ENCODE measurements around the gene CACNA2D4. TPM values are rescaled to one million over a fixed set of nuclear protein-coding genes. Genes with fewer than 3 reads are reported as not detected.

Gene CACNA2D4
- polyA plus RNA-seq, 2 donors, result 0.84 to 0.89 TPM

DNA sequence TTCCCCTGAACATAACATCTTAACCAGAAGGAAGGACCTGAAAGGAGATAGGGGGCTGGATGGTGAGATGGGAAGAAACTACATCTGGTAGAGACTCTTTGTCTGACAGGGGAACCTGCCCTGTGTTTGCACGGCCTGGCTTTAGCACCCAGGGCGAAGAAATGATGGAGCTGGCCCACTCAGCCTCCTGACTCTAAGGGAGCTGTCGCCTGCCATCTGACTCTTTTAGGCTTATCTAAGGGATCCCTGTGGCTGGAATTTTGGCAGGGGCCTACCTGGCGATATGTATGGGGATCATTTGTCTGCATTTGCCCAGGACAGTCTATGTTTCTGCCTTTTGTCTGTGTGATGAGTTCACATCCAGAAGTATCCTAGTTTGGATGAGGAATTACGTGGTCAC, 15.6 kb upstream of the CACNA2D4 start:
- Histone ChIP-seq H3K27ac (ENCODE audit: low read depth in 2 of 2, low read length in 1 of 2) (no peak overlapping the region), H3K9me3 (ENCODE audit: control insufficient read depth in 2 of 2, insufficient read depth in 1 of 2, low read depth in 1 of 2, low read length in 1 of 2) (no peaks in the 10 kb centered on the region)
- 85 to 92% methylated on average over 5 of the region's 5 CpGs for WGBS, 2 donors

DNA sequence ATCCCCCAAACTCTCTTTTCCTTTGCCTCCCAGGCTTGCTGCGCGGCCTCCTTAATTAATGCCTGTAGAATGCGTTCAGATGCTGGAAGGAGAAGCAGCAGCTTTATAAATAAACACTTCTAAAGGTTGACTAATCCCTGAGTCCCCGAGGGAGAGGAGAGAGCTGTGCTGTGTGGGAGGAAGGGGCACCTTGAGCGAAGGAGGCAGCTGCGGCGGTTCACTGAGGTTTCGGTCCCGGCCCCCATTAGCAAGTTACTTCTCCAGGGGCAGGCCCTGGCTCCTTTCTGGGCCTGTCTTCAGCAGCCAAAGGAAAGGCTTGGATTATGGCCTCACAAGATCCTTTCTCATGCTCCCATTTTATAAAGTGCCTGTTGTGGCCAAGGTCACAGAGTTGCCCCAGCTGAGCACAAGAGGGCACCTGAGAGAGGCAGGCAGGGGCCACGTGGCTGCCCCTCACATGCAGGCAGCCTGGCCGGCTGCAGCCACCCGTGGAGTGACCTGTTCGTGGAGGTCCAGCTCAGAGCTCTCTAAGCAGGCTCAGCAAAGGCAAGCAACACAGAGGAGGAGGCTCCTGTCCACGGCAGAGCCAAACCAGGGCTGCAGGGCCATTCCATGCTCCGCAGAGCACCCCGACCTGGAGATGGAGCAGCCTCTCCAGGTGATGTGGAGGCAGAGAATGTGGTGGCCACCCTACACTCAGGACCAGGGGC, 15.0 kb upstream of the CACNA2D4 start:
- WGBS, 2 donors, result 71 to 76% methylated on average over 16 of the region's 16 CpGs
- Histone ChIP-seq H3K27me3 (ENCODE audit: control insufficient read depth in 1 of 2, insufficient read depth in 2 of 2, low read length in 2 of 2) (no peaks in the 10 kb centered on the region), H3K4me3 (ENCODE audit: low read depth in 1 of 2, low read length in 2 of 2) (no peak overlapping the region), H3K27ac (ENCODE audit: low read depth in 2 of 2, low read length in 1 of 2) (no peak overlapping the region), H3K4me1 (ENCODE audit: control insufficient read depth in 2 of 2, insufficient read depth in 2 of 2, low read length in 1 of 2) (peaks cover 9 to 12% of the 10 kb centered on the region in 2 donors), H3K36me3 (ENCODE audit: control insufficient read depth in 2 of 2, insufficient read depth in 2 of 2, low read length in 1 of 2) (no peaks in the 10 kb centered on the region), H3K9me3 (ENCODE audit: control insufficient read depth in 2 of 2, insufficient read depth in 1 of 2, low read depth in 1 of 2, low read length in 1 of 2) (no peaks in the 10 kb centered on the region)

More for the DNA sequence above, 15.6 kb upstream of the CACNA2D4 start:
- Histone ChIP-seq H3K27me3 (ENCODE audit: control insufficient read depth in 1 of 2, insufficient read depth in 2 of 2, low read length in 2 of 2) (no peaks in the 10 kb centered on the region), H3K4me3 (ENCODE audit: low read depth in 1 of 2, low read length in 2 of 2) (no peak overlapping the region), H3K36me3 (ENCODE audit: control insufficient read depth in 2 of 2, insufficient read depth in 2 of 2, low read length in 1 of 2) (no peaks in the 10 kb centered on the region), H3K4me1 (ENCODE audit: control insufficient read depth in 2 of 2, insufficient read depth in 2 of 2, low read length in 1 of 2) (peaks cover 9 to 12% of the 10 kb centered on the region in 2 donors)

DNA sequence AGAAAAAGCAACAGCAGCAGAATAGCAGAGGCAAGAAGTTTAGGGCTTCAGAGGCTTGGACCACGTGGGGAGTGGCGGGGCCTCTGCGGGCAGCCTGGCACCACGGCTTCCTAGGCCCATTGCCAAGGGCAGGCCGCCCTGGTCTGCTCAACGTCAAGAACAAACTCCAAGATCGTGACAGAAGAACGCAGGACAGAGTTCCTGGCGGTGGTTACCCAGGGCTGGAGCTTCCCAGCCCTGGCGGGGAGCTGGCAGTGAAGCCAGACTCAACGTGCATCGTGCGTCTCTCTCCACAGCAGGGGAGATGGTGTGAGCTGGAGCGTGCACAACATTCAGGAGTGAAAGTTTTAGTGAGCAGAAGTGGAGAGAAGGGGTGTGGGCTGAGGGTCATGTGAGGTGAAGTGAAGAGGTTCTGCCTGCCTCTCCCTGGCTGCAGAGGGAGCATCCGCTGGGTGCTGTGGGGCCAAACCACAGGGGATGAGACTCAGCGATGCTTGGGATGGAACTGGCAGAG, 13.9 kb upstream of the CACNA2D4 start:
- no peaks in the 10 kb centered on the region for H3K9me3 ChIP-seq (ENCODE audit: control insufficient read depth in 2 of 2, insufficient read depth in 1 of 2, low read depth in 1 of 2, low read length in 1 of 2)
- H3K4me1 ChIP-seq (ENCODE audit: control insufficient read depth in 2 of 2, insufficient read depth in 2 of 2, low read length in 1 of 2), result peaks cover 9 to 12% of the 10 kb centered on the region in 2 donors
- H3K27ac ChIP-seq (ENCODE audit: low read depth in 2 of 2, low read length in 1 of 2), result no peak overlapping the region
- H3K27me3 ChIP-seq (ENCODE audit: control insufficient read depth in 1 of 2, insufficient read depth in 2 of 2, low read length in 2 of 2), result no peaks in the 10 kb centered on the region
- no peaks in the 10 kb centered on the region for H3K36me3 ChIP-seq (ENCODE audit: control insufficient read depth in 2 of 2, insufficient read depth in 2 of 2, low read length in 1 of 2)
- 23 to 38% methylated on average over 16 of the region's 16 CpGs for WGBS, 2 donors
- H3K4me3 ChIP-seq (ENCODE audit: low read depth in 1 of 2, low read length in 2 of 2), result no peak overlapping the region

DNA sequence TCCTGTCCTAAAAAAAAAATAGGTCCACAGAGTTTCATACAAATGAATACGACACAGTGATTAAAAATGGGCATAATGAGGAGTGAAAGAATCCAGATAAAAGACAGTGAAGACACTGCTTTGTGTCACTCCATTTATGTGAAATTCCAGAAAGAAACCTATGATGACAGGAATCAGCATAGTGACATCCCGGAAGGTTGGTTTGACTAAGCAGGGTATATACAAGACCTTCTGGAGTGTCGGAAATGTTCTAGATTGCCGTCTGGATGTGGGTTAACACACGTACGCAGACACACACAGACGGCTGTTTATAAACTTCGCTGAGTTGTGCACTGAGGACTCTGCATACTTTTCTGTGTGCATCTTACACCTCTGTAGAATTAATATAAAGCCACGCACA, 13.2 kb upstream of the CACNA2D4 start:
- 83 to 90% methylated on average over 9 of the region's 9 CpGs for WGBS, 2 donors
- no peak overlapping the region for H3K4me3 ChIP-seq (ENCODE audit: low read depth in 1 of 2, low read length in 2 of 2)
- H3K27ac ChIP-seq (ENCODE audit: low read depth in 2 of 2, low read length in 1 of 2), result no peak overlapping the region
- H3K4me1 ChIP-seq (ENCODE audit: control insufficient read depth in 2 of 2, insufficient read depth in 2 of 2, low read length in 1 of 2), result peaks cover 9 to 11% of the 10 kb centered on the region in 2 donors
- no peaks in the 10 kb centered on the region for H3K36me3 ChIP-seq (ENCODE audit: control insufficient read depth in 2 of 2, insufficient read depth in 2 of 2, low read length in 1 of 2)
- H3K27me3 ChIP-seq (ENCODE audit: control insufficient read depth in 1 of 2, insufficient read depth in 2 of 2, low read length in 2 of 2), result no peaks in the 10 kb centered on the region
- H3K9me3 ChIP-seq (ENCODE audit: control insufficient read depth in 2 of 2, insufficient read depth in 1 of 2, low read depth in 1 of 2, low read length in 1 of 2), result no peaks in the 10 kb centered on the region

DNA sequence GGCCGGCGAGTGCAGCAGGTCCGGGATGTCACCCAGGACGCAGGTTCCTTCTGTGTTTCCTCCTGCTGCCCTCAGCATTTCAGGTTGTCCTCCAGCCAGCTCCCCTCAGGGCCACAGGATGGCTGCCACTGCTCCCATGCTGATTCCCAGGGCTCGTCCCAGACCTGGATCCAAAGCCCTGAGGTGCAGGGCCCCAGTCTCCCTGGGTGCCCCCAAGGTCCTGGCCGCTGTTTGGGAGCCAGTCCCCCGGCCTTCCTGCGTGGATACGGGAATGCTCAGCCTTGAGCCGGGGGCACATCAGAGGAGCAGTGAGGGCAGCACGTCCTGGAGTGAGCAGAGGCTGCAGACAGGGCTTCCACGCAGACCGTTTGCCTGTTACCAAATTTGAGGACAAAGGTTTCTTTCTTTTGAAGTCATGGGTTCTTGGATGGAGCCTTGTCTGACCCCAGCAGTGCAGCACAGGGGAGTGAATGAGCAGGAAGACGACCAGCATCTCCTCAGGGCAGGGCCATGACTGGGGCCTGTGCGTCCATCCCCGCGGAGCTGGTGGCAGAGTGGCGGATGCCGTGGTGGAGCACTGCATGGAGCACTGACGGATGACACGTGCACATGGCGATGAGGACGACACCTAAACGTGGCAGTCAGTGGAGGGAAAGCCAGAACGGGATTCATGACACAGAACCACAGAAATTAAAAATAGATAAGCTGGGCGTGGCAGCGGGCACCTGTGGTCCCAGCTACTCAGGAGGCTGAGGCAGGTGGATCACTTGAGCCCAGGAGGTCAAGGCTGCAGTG, 12.5 kb upstream of the CACNA2D4 start:
- H3K9me3 ChIP-seq (ENCODE audit: control insufficient read depth in 2 of 2, insufficient read depth in 1 of 2, low read depth in 1 of 2, low read length in 1 of 2), result no peaks in the 10 kb centered on the region
- H3K4me3 ChIP-seq (ENCODE audit: low read depth in 1 of 2, low read length in 2 of 2), result no peak overlapping the region
- no peaks in the 10 kb centered on the region for H3K36me3 ChIP-seq (ENCODE audit: control insufficient read depth in 2 of 2, insufficient read depth in 2 of 2, low read length in 1 of 2)
- 84 to 87% methylated on average over 27 of the region's 27 CpGs for WGBS, 2 donors
- no peaks in the 10 kb centered on the region for H3K27me3 ChIP-seq (ENCODE audit: control insufficient read depth in 1 of 2, insufficient read depth in 2 of 2, low read length in 2 of 2)
- no peak overlapping the region for H3K27ac ChIP-seq (ENCODE audit: low read depth in 2 of 2, low read length in 1 of 2)
- H3K4me1 ChIP-seq (ENCODE audit: control insufficient read depth in 2 of 2, insufficient read depth in 2 of 2, low read length in 1 of 2), result peaks cover 7 to 9% of the 10 kb centered on the region in 2 donors

DNA sequence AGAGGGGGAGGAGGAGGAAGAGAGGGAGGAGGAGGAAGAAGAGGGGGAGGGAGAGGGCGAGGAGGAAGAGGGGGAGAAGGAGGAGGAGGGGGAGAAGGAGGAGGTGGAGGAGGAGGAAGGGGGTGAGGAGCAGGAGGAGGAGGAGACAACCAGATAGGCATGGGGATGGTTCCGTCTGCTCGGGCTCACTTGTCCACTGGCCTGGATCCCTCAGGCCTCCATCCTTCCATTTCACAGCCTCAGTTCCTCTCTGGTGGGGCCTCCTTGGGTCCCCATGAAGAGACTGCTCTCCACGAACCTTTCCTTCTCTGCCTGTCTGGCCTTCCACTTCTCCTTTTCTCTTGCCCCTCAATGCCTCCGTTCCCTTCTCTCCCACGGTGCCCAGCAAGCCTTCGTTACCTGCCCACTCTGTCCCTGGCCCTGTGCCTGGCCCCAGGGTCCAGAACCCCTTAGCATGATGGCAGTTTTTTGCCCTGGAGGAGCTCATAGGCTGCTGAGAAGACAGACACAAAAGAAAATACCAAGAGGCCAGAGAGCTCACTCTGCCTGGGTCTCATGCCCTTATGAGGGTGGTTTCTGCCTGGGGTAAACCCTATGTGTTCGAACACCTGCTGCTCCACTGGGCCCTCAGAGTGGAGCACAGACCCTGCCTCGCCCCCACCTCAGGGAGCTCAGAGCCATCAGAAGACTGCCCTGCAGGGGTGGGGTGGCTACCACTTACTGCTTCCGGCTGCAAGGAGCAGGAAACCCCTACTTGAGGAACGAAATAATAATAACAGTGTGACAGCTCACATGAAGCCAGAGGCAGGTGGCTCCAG, 11.7 kb upstream of the CACNA2D4 start:
- Histone ChIP-seq H3K27me3 (ENCODE audit: control insufficient read depth in 1 of 2, insufficient read depth in 2 of 2, low read length in 2 of 2) (no peaks in the 10 kb centered on the region), H3K27ac (ENCODE audit: low read depth in 2 of 2, low read length in 1 of 2) (no peak overlapping the region), H3K4me3 (ENCODE audit: low read depth in 1 of 2, low read length in 2 of 2) (no peak overlapping the region), H3K4me1 (ENCODE audit: control insufficient read depth in 2 of 2, insufficient read depth in 2 of 2, low read length in 1 of 2) (peaks cover 4 to 5% of the 10 kb centered on the region in 2 donors), H3K36me3 (ENCODE audit: control insufficient read depth in 2 of 2, insufficient read depth in 2 of 2, low read length in 1 of 2) (no peaks in the 10 kb centered on the region), H3K9me3 (ENCODE audit: control insufficient read depth in 2 of 2, insufficient read depth in 1 of 2, low read depth in 1 of 2, low read length in 1 of 2) (no peaks in the 10 kb centered on the region)
- 73 to 79% methylated on average over 8 to 11 of the region's 11 CpGs for WGBS, 2 donors

DNA sequence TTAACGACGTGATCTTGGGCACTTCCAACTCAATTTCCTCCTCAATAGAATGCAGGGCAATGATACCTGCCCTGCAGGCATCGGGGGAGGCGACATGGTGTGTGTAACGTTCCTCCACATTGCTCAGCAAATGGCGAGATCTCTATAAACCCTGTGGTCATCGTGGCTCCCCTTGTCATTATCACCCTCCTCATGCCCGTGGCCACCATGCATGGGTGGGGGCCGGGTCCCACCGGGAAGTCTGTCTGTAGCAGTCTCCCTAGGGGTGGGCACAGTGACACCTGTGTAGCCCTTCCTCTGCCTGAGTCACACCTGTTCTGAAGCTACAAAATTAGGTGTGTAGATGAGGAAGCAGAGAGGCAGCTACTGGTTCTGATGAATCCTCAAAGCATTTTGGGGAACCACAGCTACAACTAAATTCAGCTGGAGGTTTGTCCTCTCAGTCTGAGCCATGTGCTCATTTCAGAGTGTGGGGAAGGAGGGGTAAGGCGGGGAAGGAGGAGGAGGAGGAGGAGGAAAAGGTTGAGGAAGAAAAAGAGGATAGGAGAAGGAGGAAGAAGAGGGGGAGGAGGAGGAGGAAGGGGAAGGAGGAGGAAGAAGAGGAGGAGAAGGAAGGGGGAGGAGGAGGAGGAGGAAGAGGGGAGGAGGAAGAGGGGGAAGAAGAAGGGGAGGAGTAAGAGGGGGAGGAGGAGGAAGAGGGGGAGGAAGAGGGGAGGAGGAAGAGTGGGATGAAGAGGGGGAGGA, 11.0 kb upstream of the CACNA2D4 start:
- H3K4me3 ChIP-seq (ENCODE audit: low read depth in 1 of 2, low read length in 2 of 2), result no peak overlapping the region
- no peak overlapping the region for H3K27ac ChIP-seq (ENCODE audit: low read depth in 2 of 2, low read length in 1 of 2)
- no peaks in the 10 kb centered on the region for H3K36me3 ChIP-seq (ENCODE audit: control insufficient read depth in 2 of 2, insufficient read depth in 2 of 2, low read length in 1 of 2)
- no peaks in the 10 kb centered on the region for H3K27me3 ChIP-seq (ENCODE audit: control insufficient read depth in 1 of 2, insufficient read depth in 2 of 2, low read length in 2 of 2)
- 80% methylated on average over 11 of the region's 11 CpGs for WGBS, 2 donors
- H3K9me3 ChIP-seq (ENCODE audit: control insufficient read depth in 2 of 2, insufficient read depth in 1 of 2, low read depth in 1 of 2, low read length in 1 of 2), result no peaks in the 10 kb centered on the region
- peaks cover 4 to 5% of the 10 kb centered on the region in 2 donors for H3K4me1 ChIP-seq (ENCODE audit: control insufficient read depth in 2 of 2, insufficient read depth in 2 of 2, low read length in 1 of 2)

DNA sequence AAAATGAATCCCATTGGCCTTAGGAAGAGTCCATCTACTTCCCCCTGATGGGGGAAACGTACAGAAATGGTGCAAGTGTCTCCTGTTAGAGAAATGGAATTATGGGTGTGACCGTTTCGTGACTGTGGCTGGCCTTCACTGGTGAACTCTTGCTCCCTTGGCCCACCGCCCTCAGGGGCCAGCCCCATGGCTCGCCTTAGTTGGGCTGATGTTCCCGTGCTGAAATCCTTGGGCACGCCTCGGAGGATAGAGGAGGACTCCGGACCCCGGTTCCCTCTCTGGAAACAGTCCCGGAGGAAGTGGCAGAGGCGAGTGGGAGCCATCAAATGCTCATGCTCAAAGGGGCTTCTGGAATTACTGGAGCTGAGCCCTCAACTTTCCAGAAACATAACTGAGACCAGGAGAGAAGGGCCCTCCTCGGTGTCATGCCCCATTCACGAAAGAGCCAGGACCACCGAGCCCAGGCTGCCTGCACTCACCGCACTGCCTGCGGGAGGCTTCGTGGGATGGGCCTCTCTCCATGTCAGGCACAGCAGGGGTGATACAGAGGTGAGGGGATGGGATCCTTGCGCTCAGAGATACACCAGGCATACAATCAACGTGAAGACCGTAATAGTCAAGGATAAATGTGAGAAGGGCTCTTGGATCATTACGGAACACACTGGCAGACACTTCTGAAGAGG, 10.1 kb upstream of the CACNA2D4 start:
- 89% methylated on average over 22 of the region's 22 CpGs for WGBS, 2 donors
- peaks cover 0 to 2% of the 10 kb centered on the region in 2 donors for H3K9me3 ChIP-seq (ENCODE audit: control insufficient read depth in 2 of 2, insufficient read depth in 1 of 2, low read depth in 1 of 2, low read length in 1 of 2)
- H3K27ac ChIP-seq (ENCODE audit: low read depth in 2 of 2, low read length in 1 of 2), result no peak overlapping the region
- peaks cover 3 to 5% of the 10 kb centered on the region in 2 donors for H3K4me1 ChIP-seq (ENCODE audit: control insufficient read depth in 2 of 2, insufficient read depth in 2 of 2, low read length in 1 of 2)
- H3K4me3 ChIP-seq (ENCODE audit: low read depth in 1 of 2, low read length in 2 of 2), result no peak overlapping the region
- no peaks in the 10 kb centered on the region for H3K36me3 ChIP-seq (ENCODE audit: control insufficient read depth in 2 of 2, insufficient read depth in 2 of 2, low read length in 1 of 2)
- H3K27me3 ChIP-seq (ENCODE audit: control insufficient read depth in 1 of 2, insufficient read depth in 2 of 2, low read length in 2 of 2), result no peaks in the 10 kb centered on the region

Measured in esophagus (tissue), 2 donors.